ENCODE data around the gene NWD2.

DNA sequence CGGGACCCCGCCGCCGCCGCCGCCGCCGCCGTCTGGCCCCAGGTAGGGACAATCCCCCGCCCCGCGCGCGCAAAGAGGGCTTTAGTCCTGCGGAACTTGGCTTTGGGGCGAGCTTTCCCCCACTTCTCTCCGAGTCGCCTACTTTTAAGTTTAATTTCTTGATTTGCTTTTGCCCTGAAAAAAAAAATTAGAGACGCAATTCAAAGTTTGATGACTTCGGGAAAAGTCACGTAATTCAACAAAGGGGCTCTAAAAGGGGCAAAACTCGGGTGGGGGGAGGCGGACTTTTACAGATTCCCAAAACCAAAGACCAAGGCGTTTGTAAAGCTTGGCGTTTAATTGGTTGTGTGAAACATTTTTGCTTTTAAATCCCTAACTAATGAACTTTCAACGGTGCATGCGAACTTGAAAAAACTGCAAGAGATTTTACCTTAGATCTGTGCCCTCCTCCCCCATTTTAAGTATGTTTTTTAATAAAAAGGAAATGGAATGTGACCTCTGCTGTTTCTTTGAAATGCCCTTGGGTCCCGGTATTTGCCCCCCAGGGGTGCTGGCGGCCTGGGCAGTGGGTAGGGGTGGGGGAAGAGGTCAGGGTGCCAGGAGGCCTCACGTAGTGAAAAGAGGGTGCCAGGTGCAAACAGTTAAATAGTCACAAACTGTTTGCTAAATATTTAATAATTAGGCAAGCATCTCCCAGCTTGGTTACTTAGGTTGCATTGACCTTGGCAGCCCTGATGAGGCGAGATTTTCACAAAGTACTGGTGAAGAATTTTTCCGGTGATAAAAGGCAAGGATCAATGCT lies 209.7 kb downstream of the NWD2 start:
- TF ChIP-seq, protein P1, sequence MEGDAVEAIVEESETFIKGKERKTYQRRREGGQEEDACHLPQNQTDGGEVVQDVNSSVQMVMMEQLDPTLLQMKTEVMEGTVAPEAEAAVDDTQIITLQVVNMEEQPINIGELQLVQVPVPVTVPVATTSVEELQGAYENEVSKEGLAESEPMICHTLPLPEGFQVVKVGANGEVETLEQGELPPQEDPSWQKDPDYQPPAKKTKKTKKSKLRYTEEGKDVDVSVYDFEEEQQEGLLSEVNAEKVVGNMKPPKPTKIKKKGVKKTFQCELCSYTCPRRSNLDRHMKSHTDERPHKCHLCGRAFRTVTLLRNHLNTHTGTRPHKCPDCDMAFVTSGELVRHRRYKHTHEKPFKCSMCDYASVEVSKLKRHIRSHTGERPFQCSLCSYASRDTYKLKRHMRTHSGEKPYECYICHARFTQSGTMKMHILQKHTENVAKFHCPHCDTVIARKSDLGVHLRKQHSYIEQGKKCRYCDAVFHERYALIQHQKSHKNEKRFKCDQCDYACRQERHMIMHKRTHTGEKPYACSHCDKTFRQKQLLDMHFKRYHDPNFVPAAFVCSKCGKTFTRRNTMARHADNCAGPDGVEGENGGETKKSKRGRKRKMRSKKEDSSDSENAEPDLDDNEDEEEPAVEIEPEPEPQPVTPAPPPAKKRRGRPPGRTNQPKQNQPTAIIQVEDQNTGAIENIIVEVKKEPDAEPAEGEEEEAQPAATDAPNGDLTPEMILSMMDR (IDR thresholded peaks at IDR 0.05; ENCODE audit: poor library complexity, severe bottlenecking): no peak
- TF ChIP-seq EP300 (conservative IDR thresholded peaks at IDR 0.05; ENCODE audit: poor library complexity, severe bottlenecking) (no peak), POLR2AphosphoS5 (IDR thresholded peaks at IDR 0.05) (no peak), EZH2 (IDR thresholded peaks at IDR 0.05; ENCODE audit: borderline replicate concordance, insufficient read depth, low read length, poor library complexity, severe bottlenecking) (no peak), SMC3 (conservative IDR thresholded peaks at IDR 0.05; ENCODE audit: poor library complexity) (no peak), TAF1 (IDR thresholded peaks at IDR 0.05; ENCODE audit: low read depth) (no peak)
- TF ChIP-seq, protein P2, sequence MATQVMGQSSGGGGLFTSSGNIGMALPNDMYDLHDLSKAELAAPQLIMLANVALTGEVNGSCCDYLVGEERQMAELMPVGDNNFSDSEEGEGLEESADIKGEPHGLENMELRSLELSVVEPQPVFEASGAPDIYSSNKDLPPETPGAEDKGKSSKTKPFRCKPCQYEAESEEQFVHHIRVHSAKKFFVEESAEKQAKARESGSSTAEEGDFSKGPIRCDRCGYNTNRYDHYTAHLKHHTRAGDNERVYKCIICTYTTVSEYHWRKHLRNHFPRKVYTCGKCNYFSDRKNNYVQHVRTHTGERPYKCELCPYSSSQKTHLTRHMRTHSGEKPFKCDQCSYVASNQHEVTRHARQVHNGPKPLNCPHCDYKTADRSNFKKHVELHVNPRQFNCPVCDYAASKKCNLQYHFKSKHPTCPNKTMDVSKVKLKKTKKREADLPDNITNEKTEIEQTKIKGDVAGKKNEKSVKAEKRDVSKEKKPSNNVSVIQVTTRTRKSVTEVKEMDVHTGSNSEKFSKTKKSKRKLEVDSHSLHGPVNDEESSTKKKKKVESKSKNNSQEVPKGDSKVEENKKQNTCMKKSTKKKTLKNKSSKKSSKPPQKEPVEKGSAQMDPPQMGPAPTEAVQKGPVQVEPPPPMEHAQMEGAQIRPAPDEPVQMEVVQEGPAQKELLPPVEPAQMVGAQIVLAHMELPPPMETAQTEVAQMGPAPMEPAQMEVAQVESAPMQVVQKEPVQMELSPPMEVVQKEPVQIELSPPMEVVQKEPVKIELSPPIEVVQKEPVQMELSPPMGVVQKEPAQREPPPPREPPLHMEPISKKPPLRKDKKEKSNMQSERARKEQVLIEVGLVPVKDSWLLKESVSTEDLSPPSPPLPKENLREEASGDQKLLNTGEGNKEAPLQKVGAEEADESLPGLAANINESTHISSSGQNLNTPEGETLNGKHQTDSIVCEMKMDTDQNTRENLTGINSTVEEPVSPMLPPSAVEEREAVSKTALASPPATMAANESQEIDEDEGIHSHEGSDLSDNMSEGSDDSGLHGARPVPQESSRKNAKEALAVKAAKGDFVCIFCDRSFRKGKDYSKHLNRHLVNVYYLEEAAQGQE (IDR thresholded peaks at IDR 0.05; ENCODE audit: borderline replicate concordance): no peak
